ENCODE data around the gene CCDC146.

Gene CCDC146

GRCh38 chr7:77181015-77181595, 58.7 kb downstream of the CCDC146 start:
- Histone ChIP-seq H3K9me3 (ENCODE audit: control insufficient read depth, low read length) (no peaks in the 10 kb centered on the region), H3K36me3 (ENCODE audit: control insufficient read depth, insufficient read depth, low read length) (no peaks in the 10 kb centered on the region), H3K4me3 (ENCODE audit: extremely low read depth, insufficient read depth, low read length, poor library complexity, severe bottlenecking) (no peak overlapping the region), H3K4me1 (ENCODE audit: control insufficient read depth, insufficient read depth, low read length, poor library complexity, severe bottlenecking) (no peaks in the 10 kb centered on the region), H3K27ac (ENCODE audit: low read depth, low read length, severe bottlenecking) (no peak overlapping the region)
- 97% methylated on average over 4 of the region's 4 CpGs; no CpG with 5 or more reads in 1 of the 2 experiments for WGBS, 2 experiments (ENCODE audit: insufficient coverage in 2 of 2)

GRCh38 chr7:77181734-77182133, 59.3 kb downstream of the CCDC146 start:
- no peaks in the 10 kb centered on the region for H3K9me3 ChIP-seq (ENCODE audit: control insufficient read depth, low read length)
- WGBS, 2 experiments (ENCODE audit: insufficient coverage in 2 of 2), result 93% methylated on average over 2 of the region's 3 CpGs; no CpG with 5 or more reads in 1 of the 2 experiments

GRCh38 chr7:77182261-77182660, 59.8 kb downstream of the CCDC146 start:
- Histone ChIP-seq H3K9me3 (ENCODE audit: control insufficient read depth, low read length) (no peaks in the 10 kb centered on the region), H3K27ac (ENCODE audit: low read depth, low read length, severe bottlenecking) (no peak overlapping the region), H3K4me1 (ENCODE audit: control insufficient read depth, insufficient read depth, low read length, poor library complexity, severe bottlenecking) (no peaks in the 10 kb centered on the region), H3K4me3 (ENCODE audit: extremely low read depth, insufficient read depth, low read length, poor library complexity, severe bottlenecking) (no peak overlapping the region), H3K36me3 (ENCODE audit: control insufficient read depth, insufficient read depth, low read length) (no peaks in the 10 kb centered on the region)
- WGBS, 2 experiments (ENCODE audit: insufficient coverage in 2 of 2), result 100% methylated on average over 1 of the region's 1 CpG; no CpG with 5 or more reads in 1 of the 2 experiments

More at GRCh38 chr7:77181734-77182133, 59.3 kb downstream of the CCDC146 start:
- no peaks in the 10 kb centered on the region for H3K36me3 ChIP-seq (ENCODE audit: control insufficient read depth, insufficient read depth, low read length)
- no peak overlapping the region for H3K27ac ChIP-seq (ENCODE audit: low read depth, low read length, severe bottlenecking)
- no peak overlapping the region for H3K4me3 ChIP-seq (ENCODE audit: extremely low read depth, insufficient read depth, low read length, poor library complexity, severe bottlenecking)
- no peaks in the 10 kb centered on the region for H3K4me1 ChIP-seq (ENCODE audit: control insufficient read depth, insufficient read depth, low read length, poor library complexity, severe bottlenecking)

GRCh38 chr7:77184463-77184862, 62.0 kb downstream of the CCDC146 start:
- H3K9me3 ChIP-seq (ENCODE audit: control insufficient read depth, low read length), result no peaks in the 10 kb centered on the region
- no peak overlapping the region for H3K4me3 ChIP-seq (ENCODE audit: extremely low read depth, insufficient read depth, low read length, poor library complexity, severe bottlenecking)
- no peaks in the 10 kb centered on the region for H3K36me3 ChIP-seq (ENCODE audit: control insufficient read depth, insufficient read depth, low read length)
- no peaks in the 10 kb centered on the region for H3K4me1 ChIP-seq (ENCODE audit: control insufficient read depth, insufficient read depth, low read length, poor library complexity, severe bottlenecking)
- H3K27ac ChIP-seq (ENCODE audit: low read depth, low read length, severe bottlenecking), result peak overlapping the region; percentile 5

GRCh38 chr7:77184990-77185389, 62.6 kb downstream of the CCDC146 start:
- Histone ChIP-seq H3K4me1 (ENCODE audit: control insufficient read depth, insufficient read depth, low read length, poor library complexity, severe bottlenecking) (no peaks in the 10 kb centered on the region), H3K36me3 (ENCODE audit: control insufficient read depth, insufficient read depth, low read length) (no peaks in the 10 kb centered on the region), H3K27ac (ENCODE audit: low read depth, low read length, severe bottlenecking) (no peak overlapping the region), H3K9me3 (ENCODE audit: control insufficient read depth, low read length) (no peaks in the 10 kb centered on the region), H3K4me3 (ENCODE audit: extremely low read depth, insufficient read depth, low read length, poor library complexity, severe bottlenecking) (no peak overlapping the region)
- WGBS, 2 experiments (ENCODE audit: insufficient coverage in 2 of 2), result no CpG with 5 or more reads among the region's 3 CpGs

- H3K4me1 ChIP-seq (ENCODE audit: control insufficient read depth, insufficient read depth, low read length, poor library complexity, severe bottlenecking), result no peaks in the 10 kb centered on the region
- H3K36me3 ChIP-seq (ENCODE audit: control insufficient read depth, insufficient read depth, low read length), result no peaks in the 10 kb centered on the region
- WGBS, 2 experiments (ENCODE audit: insufficient coverage in 2 of 2), result no CpG with 5 or more reads among the region's 2 CpGs
- no peak overlapping the region for H3K27ac ChIP-seq (ENCODE audit: low read depth, low read length, severe bottlenecking)
- H3K4me3 ChIP-seq (ENCODE audit: extremely low read depth, insufficient read depth, low read length, poor library complexity, severe bottlenecking), result no peak overlapping the region
- H3K9me3 ChIP-seq (ENCODE audit: control insufficient read depth, low read length), result no peaks in the 10 kb centered on the region
These were observed 63.5 kb downstream of the CCDC146 start for GRCh38 chr7:77185866-77186265.

GRCh38 chr7:77188731-77189437, 66.5 kb downstream of the CCDC146 start:
- no peaks in the 10 kb centered on the region for H3K4me1 ChIP-seq (ENCODE audit: control insufficient read depth, insufficient read depth, low read length, poor library complexity, severe bottlenecking)
- no peaks in the 10 kb centered on the region for H3K36me3 ChIP-seq (ENCODE audit: control insufficient read depth, insufficient read depth, low read length)
- WGBS, 2 experiments (ENCODE audit: insufficient coverage in 2 of 2), result 93 to 96% methylated on average over 2 of the region's 4 CpGs
- H3K27ac ChIP-seq (ENCODE audit: low read depth, low read length, severe bottlenecking), result no peak overlapping the region
- H3K9me3 ChIP-seq (ENCODE audit: control insufficient read depth, low read length), result no peaks in the 10 kb centered on the region
- H3K4me3 ChIP-seq (ENCODE audit: extremely low read depth, insufficient read depth, low read length, poor library complexity, severe bottlenecking), result no peak overlapping the region

- WGBS, 2 experiments (ENCODE audit: insufficient coverage in 2 of 2), result 87 to 89% methylated on average over 2 to 3 of the region's 4 CpGs
- H3K36me3 ChIP-seq (ENCODE audit: control insufficient read depth, insufficient read depth, low read length), result no peaks in the 10 kb centered on the region
- H3K27ac ChIP-seq (ENCODE audit: low read depth, low read length, severe bottlenecking), result no peak overlapping the region
- H3K4me1 ChIP-seq (ENCODE audit: control insufficient read depth, insufficient read depth, low read length, poor library complexity, severe bottlenecking), result no peaks in the 10 kb centered on the region
- H3K4me3 ChIP-seq (ENCODE audit: extremely low read depth, insufficient read depth, low read length, poor library complexity, severe bottlenecking), result no peak overlapping the region
- H3K9me3 ChIP-seq (ENCODE audit: control insufficient read depth, low read length), result no peaks in the 10 kb centered on the region
These were observed 74.7 kb downstream of the CCDC146 start for GRCh38 chr7:77197141-77197540.

- no peak within 1 kb of the TSS for H3K4me3 ChIP-seq (ENCODE audit: extremely low read depth, insufficient read depth, low read length, poor library complexity, severe bottlenecking)
- 34 to 38% methylated on average over 9 of the region's 15 CpGs for WGBS, 2 experiments (ENCODE audit: insufficient coverage in 2 of 2)
These were observed 76.9 kb downstream of the CCDC146 start, which contains the start of gene FGL2 for GRCh38 chr7:77199013-77199966. FGL2 (minus strand) TSS chr7:77199819; CDS start chr7:77199793, 26 bp downstream.

GRCh38 chr7:77200542-77200941, 78.1 kb downstream of the CCDC146 start:
- 100% methylated on average over 1 of the region's 2 CpGs; no CpG with 5 or more reads in 1 of the 2 experiments for WGBS, 2 experiments (ENCODE audit: insufficient coverage in 2 of 2)
- H3K9me3 ChIP-seq (ENCODE audit: control insufficient read depth, low read length), result no peaks in the 10 kb centered on the region
- no peak overlapping the region for H3K4me3 ChIP-seq (ENCODE audit: extremely low read depth, insufficient read depth, low read length, poor library complexity, severe bottlenecking)
- no peaks in the 10 kb centered on the region for H3K4me1 ChIP-seq (ENCODE audit: control insufficient read depth, insufficient read depth, low read length, poor library complexity, severe bottlenecking)
- H3K36me3 ChIP-seq (ENCODE audit: control insufficient read depth, insufficient read depth, low read length), result no peaks in the 10 kb centered on the region
- no peak overlapping the region for H3K27ac ChIP-seq (ENCODE audit: low read depth, low read length, severe bottlenecking)

More at GRCh38 chr7:77199013-77199966, 76.9 kb downstream of the CCDC146 start, which contains the start of gene FGL2:
- Histone ChIP-seq H3K9me3 (ENCODE audit: control insufficient read depth, low read length) (no peaks in the 10 kb centered on the region), H3K36me3 (ENCODE audit: control insufficient read depth, insufficient read depth, low read length) (no peaks in the 10 kb centered on the region), H3K27ac (ENCODE audit: low read depth, low read length, severe bottlenecking) (no peak within 1 kb of the TSS), H3K4me1 (ENCODE audit: control insufficient read depth, insufficient read depth, low read length, poor library complexity, severe bottlenecking) (no peaks in the 10 kb centered on the region)
